ENCODE measurements around the gene GLB1L2. TPM values are rescaled to one million over a fixed set of nuclear protein-coding genes. Genes with fewer than 3 reads are reported as not detected.

GLB1L2 gene
- total RNA-seq, 5 donors from 2014 or later (not counting 1 experiment from before 2014, with no cell fraction given): 1.4 to 3.6 (median 2.3) TPM

- H3K4me1 ChIP-seq (ENCODE audit: control insufficient read depth in 1 of 2, extremely low read depth in 1 of 2, insufficient read depth in 2 of 2, low read length in 2 of 2): peaks cover 0 to 33% of the 10 kb centered on the region in 2 experiments
- peaks cover 60 to 63% of the 10 kb centered on the region in 2 donors for H3K27me3 Mint-ChIP-seq
- WGBS (ENCODE audit: insufficient coverage): 54% methylated on average over 10 of the region's 18 CpGs
These were observed 82.3 kb downstream of the GLB1L2 start for GRCh38 chr11:134413826-134414731.

GRCh38 chr11:134414766-134415765, 83.3 kb downstream of the GLB1L2 start:
- H3K4me1 ChIP-seq (ENCODE audit: control insufficient read depth in 1 of 2, extremely low read depth in 1 of 2, insufficient read depth in 2 of 2, low read length in 2 of 2): peaks cover 0 to 31% of the 10 kb centered on the region in 2 experiments
- H3K27ac ChIP-seq (ENCODE audit: low read length): no peak overlapping the region
- CTCF ChIA-PET: no interaction called here
- H3K36me3 Mint-ChIP-seq: no peaks in the 10 kb centered on the region
- no peak overlapping the region for H3K27ac Mint-ChIP-seq
- DNase-seq: no peak
- whole genome bisulfite sequencing (ENCODE audit: insufficient coverage): 36% methylated on average over 3 of the region's 17 CpGs
- POLR2A ChIA-PET: no interaction called here
- H3K27me3 ChIP-seq (replicated peaks in 1 of 2; ENCODE audit: control insufficient read depth in 2 of 2, extremely low read depth in 1 of 2, insufficient read depth in 2 of 2, low read length in 1 of 2): peaks cover 14 to 57% of the 10 kb centered on the region in 2 experiments
- H3K4me3 ChIP-seq (ENCODE audit: control insufficient read depth in 1 of 2, extremely low read depth in 1 of 2, low read length in 1 of 2): no peak overlapping the region
- ATAC-seq (replicated peaks in 1 of 4): no peak
- no peaks in the 10 kb centered on the region for H3K36me3 ChIP-seq (ENCODE audit: control insufficient read depth in 2 of 2, extremely low read depth in 1 of 2, insufficient read depth in 1 of 2, low read length in 1 of 2)
- peaks cover 51 to 53% of the 10 kb centered on the region in 2 donors for H3K27me3 Mint-ChIP-seq
- H3K4me1 Mint-ChIP-seq: peaks cover 18 to 20% (median 20%) of the 10 kb centered on the region in 3 donors
- H3K4me3 Mint-ChIP-seq: no peak overlapping the region
- no peaks in the 10 kb centered on the region for H3K9me3 Mint-ChIP-seq
- H3K9me3 ChIP-seq: no peaks in the 10 kb centered on the region

More at GRCh38 chr11:134413826-134414731, 82.3 kb downstream of the GLB1L2 start:
- peaks cover 15 to 63% of the 10 kb centered on the region in 2 experiments for H3K27me3 ChIP-seq (replicated peaks in 1 of 2; ENCODE audit: control insufficient read depth in 2 of 2, extremely low read depth in 1 of 2, insufficient read depth in 2 of 2, low read length in 1 of 2)
- POLR2A ChIA-PET: no interaction called here
- no peaks in the 10 kb centered on the region for H3K36me3 ChIP-seq (ENCODE audit: control insufficient read depth in 2 of 2, extremely low read depth in 1 of 2, insufficient read depth in 1 of 2, low read length in 1 of 2)
- DNase-seq (no peak), ATAC-seq (replicated peaks in 1 of 4) (no peak)
- Mint-ChIP-seq H3K9me3 (no peaks in the 10 kb centered on the region), H3K27ac (no peak overlapping the region), H3K4me1 (peaks cover 19 to 25% (median 25%) of the 10 kb centered on the region in 3 donors), H3K36me3 (no peaks in the 10 kb centered on the region), H3K4me3 (peak overlapping the region; percentile 49 to 67 (median 59))
- no peaks in the 10 kb centered on the region for H3K9me3 ChIP-seq
- H3K4me3 ChIP-seq (ENCODE audit: control insufficient read depth in 1 of 2, extremely low read depth in 1 of 2, low read length in 1 of 2): no peak overlapping the region
- CTCF ChIA-PET: no interaction called here
- H3K27ac ChIP-seq (ENCODE audit: low read length): no peak overlapping the region

GRCh38 chr11:134416726-134417125, 84.9 kb downstream of the GLB1L2 start:
- Mint-ChIP-seq H3K36me3 (no peaks in the 10 kb centered on the region), H3K4me3 (no peak overlapping the region), H3K27me3 (peaks cover 38 to 42% of the 10 kb centered on the region in 2 donors), H3K27ac (no peak overlapping the region), H3K4me1 (peaks cover 8 to 9% (median 9%) of the 10 kb centered on the region in 3 donors), H3K9me3 (no peaks in the 10 kb centered on the region)
- Histone ChIP-seq H3K4me1 (ENCODE audit: control insufficient read depth in 1 of 2, extremely low read depth in 1 of 2, insufficient read depth in 2 of 2, low read length in 2 of 2) (peaks cover 0 to 16% of the 10 kb centered on the region in 2 experiments), H3K27ac (ENCODE audit: low read length) (no peak overlapping the region), H3K9me3 (no peaks in the 10 kb centered on the region), H3K36me3 (ENCODE audit: control insufficient read depth in 2 of 2, extremely low read depth in 1 of 2, insufficient read depth in 1 of 2, low read length in 1 of 2) (no peaks in the 10 kb centered on the region), H3K4me3 (ENCODE audit: control insufficient read depth in 1 of 2, extremely low read depth in 1 of 2, low read length in 1 of 2) (no peak overlapping the region), H3K27me3 (replicated peaks in 1 of 2; ENCODE audit: control insufficient read depth in 2 of 2, extremely low read depth in 1 of 2, insufficient read depth in 2 of 2, low read length in 1 of 2) (peaks cover 5 to 42% of the 10 kb centered on the region in 2 experiments)
- DNase-seq: no peak
- no peak for ATAC-seq (replicated peaks in 1 of 4)
- ChIA-PET CTCF (no interaction called here), POLR2A (no interaction called here)
- 67% methylated on average over 8 of the region's 10 CpGs for WGBS (ENCODE audit: insufficient coverage)

GRCh38 chr11:134417871-134418840, 86.4 kb downstream of the GLB1L2 start:
- no peaks in the 10 kb centered on the region for H3K9me3 Mint-ChIP-seq
- Histone ChIP-seq H3K4me1 (ENCODE audit: control insufficient read depth in 1 of 2, extremely low read depth in 1 of 2, insufficient read depth in 2 of 2, low read length in 2 of 2) (peaks cover 0 to 7% of the 10 kb centered on the region in 2 experiments), H3K9me3 (no peaks in the 10 kb centered on the region), H3K4me3 (ENCODE audit: control insufficient read depth in 1 of 2, extremely low read depth in 1 of 2, low read length in 1 of 2) (no peak overlapping the region), H3K27ac (ENCODE audit: low read length) (no peak overlapping the region), H3K27me3 (replicated peaks in 1 of 2; ENCODE audit: control insufficient read depth in 2 of 2, extremely low read depth in 1 of 2, insufficient read depth in 2 of 2, low read length in 1 of 2) (peaks cover 5 to 34% of the 10 kb centered on the region in 2 experiments), H3K36me3 (ENCODE audit: control insufficient read depth in 2 of 2, extremely low read depth in 1 of 2, insufficient read depth in 1 of 2, low read length in 1 of 2) (no peaks in the 10 kb centered on the region)
- H3K36me3 Mint-ChIP-seq: no peaks in the 10 kb centered on the region
- peaks cover 37 to 42% of the 10 kb centered on the region in 2 donors for H3K27me3 Mint-ChIP-seq
- WGBS (ENCODE audit: insufficient coverage): 72% methylated on average over 8 of the region's 14 CpGs
- no peak for DNase-seq
- H3K4me3 Mint-ChIP-seq: no peak overlapping the region
- no peak overlapping the region for H3K27ac Mint-ChIP-seq
- peaks cover 5 to 8% (median 6%) of the 10 kb centered on the region in 3 donors for H3K4me1 Mint-ChIP-seq
- ChIA-PET POLR2A (no interaction called here), CTCF (no interaction called here)
- no peak for ATAC-seq (replicated peaks in 1 of 4)

GRCh38 chr11:134423106-134423505, 91.3 kb downstream of the GLB1L2 start:
- Histone ChIP-seq H3K4me1 (ENCODE audit: control insufficient read depth in 1 of 2, extremely low read depth in 1 of 2, insufficient read depth in 2 of 2, low read length in 2 of 2) (no peaks in the 10 kb centered on the region), H3K36me3 (ENCODE audit: control insufficient read depth in 2 of 2, extremely low read depth in 1 of 2, insufficient read depth in 1 of 2, low read length in 1 of 2) (no peaks in the 10 kb centered on the region), H3K27ac (ENCODE audit: low read length) (no peak overlapping the region), H3K4me3 (ENCODE audit: control insufficient read depth in 1 of 2, extremely low read depth in 1 of 2, low read length in 1 of 2) (no peak overlapping the region), H3K27me3 (replicated peaks in 1 of 2; ENCODE audit: control insufficient read depth in 2 of 2, extremely low read depth in 1 of 2, insufficient read depth in 2 of 2, low read length in 1 of 2) (peaks cover 0 to 15% of the 10 kb centered on the region in 2 experiments), H3K9me3 (no peaks in the 10 kb centered on the region)
- Mint-ChIP-seq H3K36me3 (no peaks in the 10 kb centered on the region), H3K27ac (no peak overlapping the region), H3K9me3 (no peaks in the 10 kb centered on the region), H3K27me3 (peaks cover 6 to 15% of the 10 kb centered on the region in 2 donors), H3K4me3 (no peak overlapping the region), H3K4me1 (no peaks in the 10 kb centered on the region)
- ChIA-PET CTCF (no interaction called here), POLR2A (no interaction called here)
- ATAC-seq (replicated peaks in 1 of 4) (no peak), DNase-seq (no peak)
- WGBS (ENCODE audit: insufficient coverage): 88% methylated on average over 10 of the region's 10 CpGs

Measured in T-cell (primary cell).